ENCODE data around the gene ST8SIA1.

ST8SIA1 gene

DNA sequence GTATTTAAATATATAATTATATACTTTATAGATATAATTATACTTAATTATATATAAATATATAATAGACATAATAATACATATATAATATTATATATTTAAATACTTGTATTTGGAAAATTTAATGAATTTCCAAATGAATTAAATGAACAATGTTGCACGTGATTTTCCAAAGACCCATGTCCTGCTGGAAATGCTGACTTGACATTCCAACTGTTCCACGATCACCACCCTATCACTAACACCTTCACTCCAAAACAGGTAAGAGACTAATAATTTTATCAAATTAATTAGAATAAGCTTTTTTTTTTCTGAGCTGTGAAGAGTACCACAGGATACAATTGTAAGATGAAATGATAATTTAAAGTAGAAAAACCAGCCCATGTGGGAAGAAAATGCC is 103.4 kb downstream of the ST8SIA1 start:
- Histone ChIP-seq H3K4me3 (ENCODE audit: low read length) (no peak overlapping the region), H3K9ac (ENCODE audit: low read depth, low read length) (no peak overlapping the region), H3K4me1 (ENCODE audit: insufficient read depth, low read length) (no peaks in the 10 kb centered on the region; the same call in 1 of the 2 replicates), H3K27ac (ENCODE audit: low read length) (no peak overlapping the region), H3K27me3 (ENCODE audit: insufficient read depth, low read length) (no peaks in the 10 kb centered on the region), H3K36me3 (ENCODE audit: insufficient read depth, low read depth, low read length) (no peaks in the 10 kb centered on the region), H3K9me3 (ENCODE audit: insufficient read depth, low read depth, low read length) (no peaks in the 10 kb centered on the region)

- Histone ChIP-seq H3K9ac (ENCODE audit: low read depth, low read length) (no peak overlapping the region), H3K4me1 (ENCODE audit: insufficient read depth, low read length) (peaks cover 3% of the 10 kb centered on the region; the same call in 1 of the 2 replicates), H3K4me3 (ENCODE audit: low read length) (no peak overlapping the region), H3K36me3 (ENCODE audit: insufficient read depth, low read depth, low read length) (no peaks in the 10 kb centered on the region), H3K27me3 (ENCODE audit: insufficient read depth, low read length) (no peaks in the 10 kb centered on the region), H3K9me3 (ENCODE audit: insufficient read depth, low read depth, low read length) (no peaks in the 10 kb centered on the region), H3K27ac (ENCODE audit: low read length) (no peak overlapping the region)
Measured at GRCh38 chr12:22230280-22230794, 104.2 kb downstream of the ST8SIA1 start.

DNA sequence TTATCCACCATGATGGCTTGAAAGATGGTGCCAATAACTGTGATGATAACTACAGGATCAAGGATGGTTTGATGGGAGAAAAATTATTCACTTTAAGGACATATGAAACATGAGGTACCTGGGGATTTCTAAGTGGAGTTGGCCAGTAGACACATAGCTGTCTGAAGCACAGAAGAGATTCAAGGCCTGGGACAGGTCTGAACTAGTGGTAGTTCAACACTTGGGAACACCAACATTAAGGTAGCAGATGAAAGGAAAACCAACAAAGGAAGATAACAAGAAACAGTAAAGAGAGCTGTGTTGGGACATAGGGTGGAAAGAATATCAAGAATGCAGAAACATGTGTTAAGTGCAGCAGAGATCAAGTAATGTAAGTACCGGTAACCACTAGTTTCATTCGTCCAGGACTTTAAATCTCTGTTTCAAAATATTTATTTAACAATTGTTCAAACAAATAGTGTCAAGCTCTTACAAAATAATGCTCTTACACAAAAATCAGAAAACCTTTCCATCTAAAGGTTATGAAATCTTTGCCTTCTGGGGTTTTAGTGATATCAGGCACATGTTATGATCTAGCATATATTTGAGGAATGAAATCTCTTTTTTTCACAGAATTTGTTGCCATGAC is 104.7 kb downstream of the ST8SIA1 start:
- Histone ChIP-seq H3K9me3 (ENCODE audit: insufficient read depth, low read depth, low read length) (no peaks in the 10 kb centered on the region), H3K4me1 (ENCODE audit: insufficient read depth, low read length) (peaks cover 3% of the 10 kb centered on the region; the same call in 1 of the 2 replicates), H3K36me3 (ENCODE audit: insufficient read depth, low read depth, low read length) (no peaks in the 10 kb centered on the region), H3K27me3 (ENCODE audit: insufficient read depth, low read length) (no peaks in the 10 kb centered on the region), H3K4me3 (ENCODE audit: low read length) (no peak overlapping the region), H3K27ac (ENCODE audit: low read length) (no peak overlapping the region), H3K9ac (ENCODE audit: low read depth, low read length) (no peak overlapping the region)

GRCh38 chr12:22228022-22228875 is 106.3 kb downstream of the ST8SIA1 start:
- peaks cover 3% of the 10 kb centered on the region; the same call in 1 of the 2 replicates for H3K4me1 ChIP-seq (ENCODE audit: insufficient read depth, low read length)
- no peaks in the 10 kb centered on the region for H3K9me3 ChIP-seq (ENCODE audit: insufficient read depth, low read depth, low read length)
- no peak overlapping the region for H3K9ac ChIP-seq (ENCODE audit: low read depth, low read length)
- H3K27ac ChIP-seq (ENCODE audit: low read length) = no peak overlapping the region
- no peaks in the 10 kb centered on the region for H3K36me3 ChIP-seq (ENCODE audit: insufficient read depth, low read depth, low read length)
- H3K27me3 ChIP-seq (ENCODE audit: insufficient read depth, low read length) = no peaks in the 10 kb centered on the region
- H3K4me3 ChIP-seq (ENCODE audit: low read length) = no peak overlapping the region

DNA sequence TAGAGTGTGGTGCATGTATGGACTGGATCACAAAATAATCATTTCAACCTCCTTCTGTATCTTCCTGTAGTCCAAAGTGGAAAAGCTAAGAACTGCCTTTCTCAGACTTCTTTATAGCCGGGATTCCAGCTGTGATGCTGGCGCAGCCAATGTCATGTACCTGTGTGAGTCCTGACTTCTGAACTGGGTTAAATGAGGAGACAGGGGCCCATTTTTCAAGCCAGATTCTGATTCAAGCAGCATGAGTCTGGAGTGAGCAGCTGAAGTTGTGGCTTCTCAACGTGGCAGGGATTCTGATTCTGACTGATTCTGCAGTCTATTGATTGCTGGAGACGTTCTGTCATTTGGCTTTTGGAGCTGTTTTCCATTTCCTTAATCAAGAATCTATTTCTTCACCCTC is 111.2 kb downstream of the ST8SIA1 start:
- H3K27ac ChIP-seq (ENCODE audit: low read length) = no peak overlapping the region
- H3K9me3 ChIP-seq (ENCODE audit: insufficient read depth, low read depth, low read length) = no peaks in the 10 kb centered on the region
- H3K9ac ChIP-seq (ENCODE audit: low read depth, low read length) = no peak overlapping the region
- H3K36me3 ChIP-seq (ENCODE audit: insufficient read depth, low read depth, low read length) = no peaks in the 10 kb centered on the region
- H3K27me3 ChIP-seq (ENCODE audit: insufficient read depth, low read length) = no peaks in the 10 kb centered on the region
- peaks cover 3% of the 10 kb centered on the region; the same call in 1 of the 2 replicates for H3K4me1 ChIP-seq (ENCODE audit: insufficient read depth, low read length)
- H3K4me3 ChIP-seq (ENCODE audit: low read length) = no peak overlapping the region

DNA sequence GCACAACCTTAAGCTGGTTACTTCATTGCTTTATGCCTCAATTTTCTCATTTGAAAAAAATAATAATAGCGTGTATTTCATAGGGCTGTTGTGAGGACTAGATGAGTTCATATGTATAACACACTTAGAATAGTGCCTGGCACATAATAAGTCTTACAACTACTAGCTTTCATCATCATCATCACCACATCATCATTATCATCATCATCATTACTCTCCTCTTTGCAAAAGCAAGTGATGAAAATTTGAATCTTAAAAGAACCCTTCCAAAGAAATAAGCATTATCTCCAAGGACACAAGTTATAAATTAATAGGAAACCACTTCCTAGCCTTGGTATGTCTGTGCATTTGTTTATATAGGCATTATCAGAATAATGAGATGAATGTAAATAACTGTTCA is 117.0 kb downstream of the ST8SIA1 start:
- Histone ChIP-seq H3K4me1 (ENCODE audit: insufficient read depth, low read length) (no peaks in the 10 kb centered on the region), H3K4me3 (ENCODE audit: low read length) (no peak overlapping the region), H3K9ac (ENCODE audit: low read depth, low read length) (no peak overlapping the region), H3K27me3 (ENCODE audit: insufficient read depth, low read length) (no peaks in the 10 kb centered on the region), H3K36me3 (ENCODE audit: insufficient read depth, low read depth, low read length) (no peaks in the 10 kb centered on the region), H3K27ac (ENCODE audit: low read length) (no peak overlapping the region), H3K9me3 (ENCODE audit: insufficient read depth, low read depth, low read length) (peaks cover 5% of the 10 kb centered on the region; the same call in 1 of the 2 replicates)

- H3K4me1 ChIP-seq (ENCODE audit: insufficient read depth, low read length) = no peaks in the 10 kb centered on the region
- H3K9me3 ChIP-seq (ENCODE audit: insufficient read depth, low read depth, low read length) = peaks cover 11% of the 10 kb centered on the region; the same call in 1 of the 2 replicates
- no peaks in the 10 kb centered on the region for H3K27me3 ChIP-seq (ENCODE audit: insufficient read depth, low read length)
- no peak overlapping the region for H3K27ac ChIP-seq (ENCODE audit: low read length)
- no peak overlapping the region for H3K4me3 ChIP-seq (ENCODE audit: low read length)
- no peak overlapping the region for H3K9ac ChIP-seq (ENCODE audit: low read depth, low read length)
- no peaks in the 10 kb centered on the region for H3K36me3 ChIP-seq (ENCODE audit: insufficient read depth, low read depth, low read length)
Measured at GRCh38 chr12:22215467-22216253, 118.8 kb downstream of the ST8SIA1 start.

DNA sequence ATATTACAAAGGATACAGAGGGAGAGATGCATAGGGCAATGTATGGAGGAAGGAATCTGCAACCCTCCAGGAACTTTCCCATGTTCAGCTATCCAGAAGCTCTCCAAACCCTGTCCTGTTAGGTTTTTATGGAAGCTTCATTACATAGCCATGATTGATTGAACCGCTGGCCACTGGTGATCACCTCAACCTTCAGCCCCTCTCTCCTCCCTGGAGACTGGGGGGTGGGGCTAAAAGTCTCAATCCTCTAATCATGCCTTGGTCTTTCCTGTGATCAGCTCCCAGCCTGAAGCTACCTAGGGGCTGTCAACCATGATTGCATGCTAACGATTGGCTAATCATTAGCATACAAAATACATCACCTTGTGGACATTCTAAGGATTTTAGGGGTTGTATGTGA is 123.4 kb downstream of the ST8SIA1 start:
- H3K9me3 ChIP-seq (ENCODE audit: insufficient read depth, low read depth, low read length) = peaks cover 11% of the 10 kb centered on the region; the same call in 1 of the 2 replicates
- no peak overlapping the region for H3K27ac ChIP-seq (ENCODE audit: low read length)
- H3K27me3 ChIP-seq (ENCODE audit: insufficient read depth, low read length) = no peaks in the 10 kb centered on the region
- H3K4me1 ChIP-seq (ENCODE audit: insufficient read depth, low read length) = no peaks in the 10 kb centered on the region
- no peaks in the 10 kb centered on the region for H3K36me3 ChIP-seq (ENCODE audit: insufficient read depth, low read depth, low read length)
- H3K9ac ChIP-seq (ENCODE audit: low read depth, low read length) = no peak overlapping the region
- no peak overlapping the region for H3K4me3 ChIP-seq (ENCODE audit: low read length)

DNA sequence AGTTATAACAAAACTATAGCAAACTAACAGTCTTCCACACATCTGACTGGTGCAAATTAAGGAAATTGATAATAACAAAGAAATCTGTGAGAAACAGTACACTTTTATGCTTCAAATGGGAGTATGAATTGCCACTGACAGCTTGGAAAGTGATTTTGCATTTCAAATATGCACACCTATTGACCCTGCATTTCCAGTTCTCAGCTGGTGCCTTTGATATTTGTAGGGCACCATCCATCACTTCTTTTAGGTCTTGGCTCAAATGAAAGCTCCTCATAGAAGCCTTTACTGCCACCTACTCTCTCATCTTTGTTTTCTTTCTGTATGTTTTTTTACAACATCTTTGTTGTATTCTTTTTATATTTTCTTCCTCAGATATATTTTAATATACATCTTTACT is 125.1 kb downstream of the ST8SIA1 start:
- no peak overlapping the region for H3K27ac ChIP-seq (ENCODE audit: low read length)
- no peak overlapping the region for H3K9ac ChIP-seq (ENCODE audit: low read depth, low read length)
- H3K4me1 ChIP-seq (ENCODE audit: insufficient read depth, low read length) = no peaks in the 10 kb centered on the region
- peaks cover 11% of the 10 kb centered on the region; the same call in 1 of the 2 replicates for H3K9me3 ChIP-seq (ENCODE audit: insufficient read depth, low read depth, low read length)
- no peaks in the 10 kb centered on the region for H3K27me3 ChIP-seq (ENCODE audit: insufficient read depth, low read length)
- no peak overlapping the region for H3K4me3 ChIP-seq (ENCODE audit: low read length)
- no peaks in the 10 kb centered on the region for H3K36me3 ChIP-seq (ENCODE audit: insufficient read depth, low read depth, low read length)

DNA sequence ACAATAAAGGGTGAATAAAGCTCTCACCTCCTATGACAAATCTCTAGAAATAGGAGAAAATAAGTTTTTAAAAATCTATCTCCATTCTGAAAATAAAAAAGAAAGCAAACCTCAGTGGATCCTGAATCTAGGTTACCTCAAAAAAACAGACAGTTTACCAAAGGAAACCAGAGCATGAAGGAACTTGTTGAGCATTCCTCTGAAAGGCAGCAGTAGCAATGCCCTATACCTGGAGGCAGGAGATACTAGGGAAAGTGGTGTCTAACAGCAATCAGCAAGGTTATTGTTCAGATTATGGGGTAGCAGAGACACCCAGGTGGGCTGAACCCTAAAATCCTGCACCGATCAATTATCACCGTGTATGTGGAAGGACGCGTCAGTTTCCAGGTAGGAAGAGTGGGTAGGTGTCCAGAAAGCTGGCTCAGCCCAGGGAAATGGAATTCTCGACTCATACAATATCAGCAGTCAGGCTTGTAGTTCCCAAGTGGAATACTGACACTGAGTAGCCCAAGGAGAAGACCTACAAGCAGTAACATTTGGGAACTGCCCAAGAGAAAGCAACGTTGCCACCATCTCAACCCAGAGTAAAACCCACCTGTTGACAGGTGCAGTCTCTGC is 128.3 kb downstream of the ST8SIA1 start:
- no peaks in the 10 kb centered on the region for H3K36me3 ChIP-seq (ENCODE audit: insufficient read depth, low read depth, low read length)
- H3K27ac ChIP-seq (ENCODE audit: low read length) = no peak overlapping the region
- no peak overlapping the region for H3K9ac ChIP-seq (ENCODE audit: low read depth, low read length)
- H3K27me3 ChIP-seq (ENCODE audit: insufficient read depth, low read length) = no peaks in the 10 kb centered on the region
- H3K9me3 ChIP-seq (ENCODE audit: insufficient read depth, low read depth, low read length) = no peaks in the 10 kb centered on the region
- H3K4me3 ChIP-seq (ENCODE audit: low read length) = no peak overlapping the region
- H3K4me1 ChIP-seq (ENCODE audit: insufficient read depth, low read length) = no peaks in the 10 kb centered on the region

GRCh38 chr12:22204391-22204790 is 130.1 kb downstream of the ST8SIA1 start:
- Histone ChIP-seq H3K4me1 (ENCODE audit: insufficient read depth, low read length) (no peaks in the 10 kb centered on the region), H3K36me3 (ENCODE audit: insufficient read depth, low read depth, low read length) (no peaks in the 10 kb centered on the region), H3K9ac (ENCODE audit: low read depth, low read length) (no peak overlapping the region), H3K4me3 (ENCODE audit: low read length) (no peak overlapping the region), H3K27me3 (ENCODE audit: insufficient read depth, low read length) (no peaks in the 10 kb centered on the region), H3K27ac (ENCODE audit: low read length) (no peak overlapping the region), H3K9me3 (ENCODE audit: insufficient read depth, low read depth, low read length) (no peaks in the 10 kb centered on the region)

All from iPS-20b (cell line).